Stimulated activated memory B cell treated with anti-CD40 and anti-IgM and Interleukin-4, amounts not matched to agents 10 μg/mL and 1 μg/mL and 100 μg/mL, for 72 hours (primary cell): ENCODE data around the gene TSPAN5.

Experiments used
- ATAC-seq: fragments of 150-1000 bp; cut with Tn5 transposase; 2 replicates; pipeline ENCODE4 v1.10.0; 2021
- H3K27ac Mint-ChIP-seq: one replicate; pipeline ENCODE4 v1.8.0; 2022; ENCODE audit warnings: mild to moderate bottlenecking, mixed read lengths
- H3K27me3 Mint-ChIP-seq: one replicate; pipeline ENCODE4 v1.8.0; 2022; ENCODE audit warnings: mixed read lengths
- H3K36me3 Mint-ChIP-seq: one replicate; pipeline ENCODE4 v1.8.0; 2022; ENCODE audit warnings: mixed read lengths
- H3K4me1 Mint-ChIP-seq: one replicate; pipeline ENCODE4 v1.8.0; 2022; ENCODE audit warnings: mixed read lengths
- H3K4me3 Mint-ChIP-seq: one replicate; pipeline ENCODE4 v1.8.0; 2022; ENCODE audit warnings: mild to moderate bottlenecking, moderate library complexity, mixed read lengths
- H3K9me3 Mint-ChIP-seq: one replicate; pipeline ENCODE4 v1.8.0; 2022; ENCODE audit warnings: mixed read lengths

TSPAN5 gene

DNA sequence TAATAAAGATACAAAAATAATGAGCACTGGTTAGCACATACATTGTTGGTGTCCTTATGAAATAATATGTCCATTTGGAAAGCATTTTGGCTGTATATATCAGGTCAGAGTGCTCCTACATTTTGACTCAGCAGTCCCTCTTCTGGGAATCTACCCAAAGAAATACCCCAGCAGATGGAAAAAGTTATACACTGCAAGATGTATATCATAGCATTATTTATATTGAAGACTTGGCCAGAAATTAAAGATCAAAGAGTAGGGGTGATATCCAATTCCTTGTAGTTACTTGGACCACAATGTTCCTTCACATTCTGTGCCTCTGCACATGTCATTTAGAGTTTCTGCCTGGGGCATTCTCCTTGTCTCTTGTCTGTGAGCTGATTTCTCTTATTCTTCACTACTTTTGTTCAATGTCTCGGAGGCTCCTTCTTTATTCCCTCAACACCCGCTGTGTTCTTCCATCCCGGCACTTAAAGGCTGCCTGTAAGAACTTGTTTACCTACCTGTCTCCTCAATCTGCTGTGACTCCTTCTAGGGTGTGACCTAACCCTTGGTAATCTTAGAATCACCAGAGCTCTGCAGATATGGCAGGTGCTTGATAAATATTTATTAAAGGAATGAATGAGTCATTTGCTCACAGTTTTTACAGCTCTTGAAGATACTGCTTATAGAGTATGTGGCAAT, 3.1 kb upstream of the TSPAN5 start:
- Mint-ChIP-seq H3K27ac (peak overlapping the region; percentile 99), H3K4me3 (no peak overlapping the region), H3K4me1 (peaks cover 76% of the 10 kb centered on the region), H3K27me3 (no peaks in the 10 kb centered on the region), H3K9me3 (peaks cover 3% of the 10 kb centered on the region), H3K36me3 (no peaks in the 10 kb centered on the region)
- no peak for ATAC-seq

DNA sequence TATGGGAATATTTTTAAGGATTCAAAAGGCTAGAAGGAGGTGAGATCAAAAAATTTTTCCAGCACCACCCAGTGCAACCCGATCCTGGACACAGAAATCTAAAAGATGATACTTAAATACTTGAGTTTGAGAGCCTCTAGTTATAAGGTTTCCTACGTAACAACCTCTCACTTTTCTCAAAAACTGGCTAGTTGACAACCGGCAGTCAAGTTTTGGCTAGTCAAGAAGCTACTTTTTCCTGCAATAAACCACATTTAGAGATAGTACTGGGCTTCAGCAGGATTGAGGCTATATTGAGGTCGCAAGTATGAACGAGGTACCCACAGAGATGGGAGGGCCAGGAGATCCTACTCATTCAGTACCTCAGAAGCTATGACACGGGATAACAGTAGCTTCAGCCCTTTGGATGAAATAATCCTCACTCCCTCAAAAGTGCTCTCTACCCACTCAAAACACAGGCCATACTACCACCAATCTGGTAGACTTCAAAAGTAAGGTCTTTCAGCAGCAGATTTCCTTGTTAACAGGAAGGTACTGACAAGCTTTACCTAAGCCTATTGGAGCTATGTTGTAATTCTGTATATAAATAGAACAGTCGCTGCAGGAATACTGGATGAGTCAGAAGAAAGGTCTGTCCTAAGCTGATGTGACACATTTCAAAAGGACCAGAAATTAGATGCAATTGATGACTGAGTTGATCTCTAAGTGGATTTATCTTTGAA, 1.5 kb upstream of the TSPAN5 start:
- Mint-ChIP-seq H3K27me3 (no peaks in the 10 kb centered on the region), H3K4me1 (peaks cover 83% of the 10 kb centered on the region), H3K9me3 (no peaks in the 10 kb centered on the region), H3K4me3 (peak overlapping the region; percentile 85), H3K27ac (peak overlapping the region; percentile 79), H3K36me3 (no peaks in the 10 kb centered on the region)
- no peak for ATAC-seq

DNA sequence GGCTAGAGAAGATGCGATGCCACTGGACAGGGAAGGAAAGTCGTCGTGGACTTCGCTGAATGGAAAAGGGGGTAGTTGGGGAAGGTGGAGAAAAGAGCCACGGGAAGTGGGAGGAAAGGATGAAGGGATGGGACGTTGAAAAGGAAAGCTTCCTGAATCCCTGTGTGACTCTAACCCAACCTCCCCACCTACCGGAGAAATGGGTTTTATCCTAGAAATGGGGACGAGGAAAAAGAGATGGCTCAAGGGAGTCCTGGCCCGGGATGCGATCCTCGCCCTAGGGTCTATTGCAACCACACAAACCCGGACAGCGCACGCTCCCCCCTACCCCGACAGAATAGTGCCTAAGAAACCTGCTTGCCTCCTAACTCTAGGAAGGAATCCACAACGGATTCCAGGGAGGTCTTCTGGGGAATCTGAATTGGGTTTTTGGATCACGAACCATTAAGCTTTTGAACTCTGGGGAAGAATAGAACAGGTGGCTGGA, 738 bp upstream of the TSPAN5 start:
- no peaks in the 10 kb centered on the region for H3K36me3 Mint-ChIP-seq
- peaks cover 77% of the 10 kb centered on the region for H3K4me1 Mint-ChIP-seq
- H3K27ac Mint-ChIP-seq: peak overlapping the region; percentile 79
- H3K9me3 Mint-ChIP-seq: no peaks in the 10 kb centered on the region
- no peak for ATAC-seq
- H3K27me3 Mint-ChIP-seq: no peaks in the 10 kb centered on the region
- peak overlapping the region; percentile 85 for H3K4me3 Mint-ChIP-seq

DNA sequence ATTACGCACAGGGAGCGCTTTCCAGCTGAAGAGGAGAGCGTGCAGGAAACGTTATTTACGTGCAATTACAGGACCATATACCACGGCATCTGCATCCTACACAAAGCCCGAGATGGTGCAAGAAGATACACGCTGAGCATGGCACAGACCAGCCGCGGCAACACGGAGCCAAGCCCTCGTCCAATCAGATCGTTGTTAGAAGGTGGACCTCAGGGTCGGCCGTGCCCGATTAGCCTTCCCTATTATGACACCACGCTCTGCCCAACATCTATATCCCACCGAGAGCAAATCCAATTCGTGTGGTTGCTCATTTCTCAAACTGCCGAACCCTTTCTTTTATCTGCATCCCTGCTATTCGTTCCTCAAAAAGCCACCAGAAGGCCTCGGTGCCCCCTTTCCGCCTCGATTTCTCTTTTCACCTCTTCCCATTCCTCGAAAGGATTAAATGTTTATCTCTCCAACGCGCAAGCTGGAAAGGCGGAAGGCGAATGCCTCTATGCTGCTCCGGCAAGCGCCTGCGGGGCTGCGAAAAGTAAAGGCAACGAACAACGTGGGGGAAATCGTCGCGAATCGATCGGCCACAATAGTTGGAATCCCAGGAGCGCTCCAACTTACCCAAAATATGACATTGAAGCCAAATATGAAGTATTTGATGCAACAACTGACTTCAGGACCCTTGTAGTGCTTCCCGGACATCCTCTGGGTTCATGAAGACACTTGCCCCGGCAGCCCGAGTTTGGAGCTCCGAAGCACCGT, 702 bp downstream of the TSPAN5 start:
- no peaks in the 10 kb centered on the region for H3K36me3 Mint-ChIP-seq
- H3K27ac Mint-ChIP-seq: peak overlapping the region; percentile 82
- H3K4me3 Mint-ChIP-seq: peak overlapping the region; percentile 94
- peaks cover 64% of the 10 kb centered on the region for H3K4me1 Mint-ChIP-seq
- peak; percentile 40 for ATAC-seq
- no peaks in the 10 kb centered on the region for H3K9me3 Mint-ChIP-seq
- H3K27me3 Mint-ChIP-seq: no peaks in the 10 kb centered on the region

DNA sequence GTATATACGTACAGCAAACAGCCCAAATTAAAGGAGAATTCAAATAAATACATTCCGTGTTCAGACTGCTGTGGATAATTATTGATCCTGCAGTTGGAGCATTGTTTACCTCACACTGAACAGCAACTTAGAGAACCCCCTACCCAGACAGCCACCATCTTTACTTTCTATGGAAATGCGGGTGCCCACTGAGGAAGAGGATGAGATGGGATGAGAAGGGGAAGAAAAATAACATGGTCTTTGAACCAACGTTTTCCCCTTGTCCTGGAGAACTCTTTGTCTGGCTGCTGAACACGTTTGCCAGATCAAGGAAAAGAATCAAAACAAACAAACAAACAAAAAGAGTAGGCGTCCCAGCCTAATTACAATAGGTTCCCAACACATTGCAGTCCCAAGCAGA, 1.5 kb downstream of the TSPAN5 start:
- no peak for ATAC-seq
- no peaks in the 10 kb centered on the region for H3K9me3 Mint-ChIP-seq
- no peak overlapping the region for H3K27ac Mint-ChIP-seq
- peaks cover 56% of the 10 kb centered on the region for H3K4me1 Mint-ChIP-seq
- H3K4me3 Mint-ChIP-seq: peak overlapping the region; percentile 94
- H3K36me3 Mint-ChIP-seq: no peaks in the 10 kb centered on the region
- H3K27me3 Mint-ChIP-seq: no peaks in the 10 kb centered on the region

DNA sequence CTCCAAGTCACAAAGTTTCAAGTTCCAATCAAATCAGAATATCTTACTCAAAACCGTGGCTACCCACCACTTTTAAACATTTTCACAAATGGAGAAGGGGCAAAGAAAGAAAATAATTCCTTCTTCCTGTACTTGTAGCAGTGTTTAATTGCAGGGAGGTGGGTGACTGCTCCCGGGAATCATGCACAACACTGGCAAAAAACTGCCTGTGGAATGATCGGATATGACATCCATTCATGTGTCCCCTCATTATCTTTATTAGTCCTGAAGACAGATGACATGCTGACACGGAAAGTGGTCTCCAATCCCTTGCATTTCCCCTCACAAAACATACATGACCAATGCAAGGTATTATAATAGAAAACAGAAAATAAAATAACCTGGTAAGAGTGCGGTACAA, 2.0 kb downstream of the TSPAN5 start:
- Mint-ChIP-seq H3K27me3 (no peaks in the 10 kb centered on the region), H3K4me1 (peaks cover 52% of the 10 kb centered on the region), H3K27ac (no peak overlapping the region), H3K9me3 (no peaks in the 10 kb centered on the region), H3K4me3 (peak overlapping the region; percentile 94), H3K36me3 (no peaks in the 10 kb centered on the region)
- no peak for ATAC-seq

DNA sequence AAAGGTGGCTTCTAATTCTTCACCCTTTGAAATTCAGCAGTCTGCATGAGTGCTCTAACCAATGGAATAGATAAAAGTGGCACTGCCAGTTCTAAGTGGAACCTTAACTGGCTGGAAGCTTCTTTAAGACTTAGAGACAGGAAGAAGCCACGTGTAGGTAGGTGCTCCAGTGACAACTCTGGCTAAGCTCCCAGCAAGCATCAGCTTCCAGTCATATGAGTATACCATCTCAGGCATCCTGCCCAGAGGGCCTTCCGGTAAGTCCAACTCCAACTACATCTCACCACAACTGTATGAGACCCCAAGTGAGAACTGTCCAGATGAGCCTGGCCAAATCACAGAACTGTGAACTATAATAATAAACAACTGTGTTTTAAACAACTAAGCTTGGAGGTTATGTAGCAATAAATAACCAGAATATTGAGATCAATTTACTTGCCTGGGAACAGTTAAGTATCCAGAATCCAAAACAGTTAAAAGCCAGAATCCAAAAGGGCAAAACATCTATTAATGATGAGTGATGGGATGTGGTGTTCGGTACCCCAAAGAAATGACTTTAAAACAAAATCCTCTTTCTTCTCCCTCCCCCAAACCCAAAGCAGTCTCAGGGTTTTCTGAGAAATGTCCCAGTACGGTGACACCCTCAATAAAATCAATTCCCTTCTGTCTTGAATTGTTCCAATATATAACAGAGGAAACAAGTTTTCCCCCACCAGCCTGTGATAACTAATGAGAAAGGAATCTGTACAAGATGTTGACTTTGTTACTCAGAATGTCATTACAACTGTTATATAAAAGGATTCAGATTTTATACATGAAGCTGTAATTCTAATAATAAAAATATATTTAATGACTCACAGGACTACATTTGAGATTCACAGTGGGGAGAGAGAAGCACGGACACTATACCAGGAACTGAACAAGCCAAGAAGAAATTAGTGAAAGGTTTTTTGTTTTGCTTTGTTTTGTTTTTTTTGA, 4.2 kb downstream of the TSPAN5 start:
- H3K9me3 Mint-ChIP-seq: no peaks in the 10 kb centered on the region
- no peak overlapping the region for H3K27ac Mint-ChIP-seq
- no peak overlapping the region for H3K4me3 Mint-ChIP-seq
- H3K4me1 Mint-ChIP-seq: peaks cover 33% of the 10 kb centered on the region
- no peaks in the 10 kb centered on the region for H3K36me3 Mint-ChIP-seq
- H3K27me3 Mint-ChIP-seq: no peaks in the 10 kb centered on the region
- no peak for ATAC-seq

DNA sequence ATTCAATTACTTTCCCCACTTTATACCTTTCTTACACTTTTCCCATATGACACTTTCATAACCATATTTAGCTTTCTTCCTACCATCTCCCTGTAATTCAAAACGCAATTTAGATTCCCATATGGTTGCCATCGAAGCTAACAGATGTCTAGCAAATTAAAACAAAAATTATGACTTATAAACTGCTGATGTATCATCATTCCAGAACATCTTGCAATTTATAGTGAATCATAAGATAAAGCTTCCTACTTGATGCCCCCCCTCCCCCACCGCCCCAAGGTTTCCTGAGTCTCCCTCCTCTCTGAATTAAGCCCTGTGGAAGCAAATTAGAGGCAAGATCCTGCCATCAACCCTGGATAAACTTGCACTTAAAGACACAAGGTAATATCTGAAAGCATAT, 5.4 kb downstream of the TSPAN5 start:
- ATAC-seq: no peak
- Mint-ChIP-seq H3K27me3 (no peaks in the 10 kb centered on the region), H3K4me3 (no peak overlapping the region), H3K9me3 (no peaks in the 10 kb centered on the region), H3K4me1 (peaks cover 27% of the 10 kb centered on the region), H3K36me3 (no peaks in the 10 kb centered on the region), H3K27ac (no peak overlapping the region)

DNA sequence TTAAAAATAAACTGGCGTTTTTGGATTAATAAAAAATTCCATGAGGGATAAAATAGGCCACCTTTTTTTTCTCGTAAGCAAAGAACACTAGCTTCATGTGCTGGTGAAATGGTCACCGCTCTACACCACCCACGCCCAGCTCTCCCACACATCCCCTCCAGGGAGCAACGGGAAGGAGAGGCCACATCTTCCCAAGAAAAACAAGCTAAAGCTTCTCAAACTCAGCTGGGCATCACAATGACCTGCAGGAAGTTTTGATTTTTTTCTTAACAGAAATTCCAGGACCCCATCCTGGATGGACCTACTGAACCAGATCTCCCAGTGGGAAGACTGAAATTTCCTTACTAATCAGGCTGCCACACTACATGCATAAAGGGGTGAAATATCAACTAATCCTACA, 9.8 kb downstream of the TSPAN5 start:
- no peaks in the 10 kb centered on the region for H3K27me3 Mint-ChIP-seq
- H3K4me3 Mint-ChIP-seq: no peak overlapping the region
- no peaks in the 10 kb centered on the region for H3K9me3 Mint-ChIP-seq
- H3K36me3 Mint-ChIP-seq: no peaks in the 10 kb centered on the region
- no peak for ATAC-seq
- peaks cover 6% of the 10 kb centered on the region for H3K4me1 Mint-ChIP-seq
- no peak overlapping the region for H3K27ac Mint-ChIP-seq

DNA sequence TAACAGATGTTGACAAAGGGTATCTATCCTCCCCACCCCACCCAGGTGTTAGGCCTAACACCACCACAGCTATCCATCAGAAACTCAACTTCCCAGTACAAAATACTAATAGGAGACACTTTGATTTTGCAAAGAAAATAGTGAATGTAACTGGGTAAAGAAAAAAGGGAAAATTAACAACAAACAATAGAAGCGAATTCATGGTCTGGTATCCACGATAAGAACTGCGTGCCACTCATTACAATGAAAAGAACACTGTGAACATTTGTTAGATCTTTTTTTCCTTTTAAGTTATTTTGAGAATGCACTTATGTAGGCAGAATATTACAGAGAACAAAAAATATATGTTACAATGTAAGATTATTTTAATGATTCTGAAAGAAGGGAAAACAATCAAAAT, 12.0 kb downstream of the TSPAN5 start:
- H3K4me3 Mint-ChIP-seq: no peak overlapping the region
- no peaks in the 10 kb centered on the region for H3K27me3 Mint-ChIP-seq
- no peaks in the 10 kb centered on the region for H3K36me3 Mint-ChIP-seq
- no peak overlapping the region for H3K27ac Mint-ChIP-seq
- peaks cover 6% of the 10 kb centered on the region for H3K4me1 Mint-ChIP-seq
- no peaks in the 10 kb centered on the region for H3K9me3 Mint-ChIP-seq
- ATAC-seq: no peak

DNA sequence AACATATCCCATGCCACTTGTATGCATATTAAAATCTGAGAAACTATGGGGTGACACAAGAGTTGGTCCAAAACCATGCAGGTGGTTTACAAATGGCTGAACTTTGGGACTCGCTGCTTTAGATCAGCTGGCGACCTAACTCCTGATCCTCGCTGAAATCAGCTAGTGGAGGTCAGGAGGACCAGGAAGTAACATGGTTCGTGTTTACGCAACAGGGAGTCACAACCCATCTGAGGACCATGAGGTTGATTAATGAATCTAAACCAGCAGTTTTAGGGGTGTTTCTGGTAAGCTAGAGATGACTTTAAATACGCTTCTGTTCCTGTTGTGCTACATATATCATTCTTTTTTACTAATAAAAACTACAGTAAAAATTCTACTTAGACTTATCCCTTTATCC, 12.9 kb downstream of the TSPAN5 start:
- H3K4me3 Mint-ChIP-seq: no peak overlapping the region
- no peak overlapping the region for H3K27ac Mint-ChIP-seq
- H3K27me3 Mint-ChIP-seq: no peaks in the 10 kb centered on the region
- no peaks in the 10 kb centered on the region for H3K36me3 Mint-ChIP-seq
- peaks cover 7% of the 10 kb centered on the region for H3K4me1 Mint-ChIP-seq
- no peak for ATAC-seq
- H3K9me3 Mint-ChIP-seq: no peaks in the 10 kb centered on the region

DNA sequence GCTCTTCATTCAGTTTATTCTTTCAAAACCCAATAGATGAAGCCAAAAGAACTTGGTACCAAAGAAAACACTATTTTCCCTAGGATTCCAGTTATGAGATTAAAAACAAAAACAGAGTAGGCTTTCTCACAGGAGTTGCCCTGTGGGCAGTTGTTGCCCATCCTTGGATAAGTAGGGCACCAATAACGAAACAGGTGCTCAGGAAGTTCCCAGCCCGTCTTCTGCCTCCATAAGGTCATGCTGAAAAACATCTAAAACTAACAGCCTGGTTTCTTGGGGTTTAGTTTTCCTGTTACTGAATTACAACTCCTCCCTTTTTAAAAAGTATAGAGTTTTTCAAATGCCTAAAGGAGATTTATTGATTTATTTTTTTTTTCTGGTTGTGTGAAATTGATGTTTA, 14.7 kb downstream of the TSPAN5 start:
- H3K36me3 Mint-ChIP-seq: no peaks in the 10 kb centered on the region
- ATAC-seq: no peak
- H3K27me3 Mint-ChIP-seq: no peaks in the 10 kb centered on the region
- H3K27ac Mint-ChIP-seq: no peak overlapping the region
- H3K9me3 Mint-ChIP-seq: no peaks in the 10 kb centered on the region
- H3K4me1 Mint-ChIP-seq: peaks cover 21% of the 10 kb centered on the region
- no peak overlapping the region for H3K4me3 Mint-ChIP-seq

DNA sequence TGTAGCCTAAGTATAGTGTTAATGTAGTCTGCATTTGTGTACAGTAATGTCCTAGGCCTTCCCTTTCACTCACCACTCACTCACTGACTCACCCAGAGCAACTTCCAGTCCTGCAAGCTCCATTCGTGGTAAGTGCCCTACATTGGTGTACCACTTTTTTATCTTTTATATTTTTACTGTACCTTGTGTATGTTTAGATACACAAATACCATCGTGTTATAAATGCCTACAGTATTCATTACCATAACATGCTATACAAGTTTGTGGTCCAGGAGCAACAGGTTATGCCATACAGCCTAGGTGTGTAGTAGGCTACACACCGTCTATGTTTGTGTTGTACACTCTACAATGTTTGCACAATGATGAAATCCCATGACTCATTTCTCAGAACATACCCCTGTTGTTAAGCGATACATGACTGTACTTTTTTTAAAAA, 15.4 kb downstream of the TSPAN5 start:
- Mint-ChIP-seq H3K4me3 (no peak overlapping the region), H3K27me3 (no peaks in the 10 kb centered on the region)

DNA sequence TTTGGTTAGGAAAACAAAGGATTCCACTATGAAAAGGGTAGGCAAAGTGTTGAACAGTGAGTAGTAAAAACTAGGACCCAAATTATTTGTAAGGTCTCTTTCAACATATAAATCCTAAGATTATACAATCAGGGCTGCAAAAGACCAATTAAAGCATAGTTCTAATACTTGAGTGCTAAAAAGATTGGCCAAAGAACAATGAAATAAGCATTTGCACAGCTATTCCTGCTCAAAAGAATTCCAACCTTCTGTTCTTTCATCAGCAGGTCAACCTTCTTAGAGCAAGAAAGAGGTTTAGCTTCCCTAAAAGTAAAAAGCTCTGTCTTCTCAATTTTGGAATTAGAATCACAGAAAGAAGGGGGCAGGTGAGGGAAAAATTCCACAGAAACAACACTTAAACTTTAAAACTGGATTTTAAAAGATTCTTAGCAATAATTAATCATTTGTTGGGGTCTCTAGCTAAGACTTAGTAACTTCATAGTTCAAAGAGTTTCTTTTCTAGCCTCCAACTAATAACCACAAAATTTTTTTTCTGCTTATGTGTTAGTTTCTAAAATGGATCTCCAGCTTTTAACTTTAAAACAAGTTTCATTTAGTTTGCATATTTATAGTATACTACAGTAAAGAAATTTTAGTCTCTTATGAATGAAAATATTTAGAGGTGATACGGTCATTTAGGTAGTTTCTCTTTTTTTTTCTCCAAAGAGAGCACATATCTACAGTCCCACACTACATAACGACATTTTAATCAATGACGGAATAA, 16.3 kb downstream of the TSPAN5 start:
- H3K27ac Mint-ChIP-seq: no peak overlapping the region
- no peak for ATAC-seq
- H3K36me3 Mint-ChIP-seq: no peaks in the 10 kb centered on the region
- H3K4me1 Mint-ChIP-seq: peaks cover 26% of the 10 kb centered on the region
- no peaks in the 10 kb centered on the region for H3K9me3 Mint-ChIP-seq
- no peak overlapping the region for H3K4me3 Mint-ChIP-seq
- no peaks in the 10 kb centered on the region for H3K27me3 Mint-ChIP-seq

More for the DNA sequence above, 15.4 kb downstream of the TSPAN5 start:
- ATAC-seq: no peak
- H3K36me3 Mint-ChIP-seq: no peaks in the 10 kb centered on the region
- H3K27ac Mint-ChIP-seq: no peak overlapping the region
- H3K4me1 Mint-ChIP-seq: peaks cover 23% of the 10 kb centered on the region
- H3K9me3 Mint-ChIP-seq: no peaks in the 10 kb centered on the region
